ENCODE measurements around the gene PPM1K.
"Not testable (repeated sequence)": the region's sequence is repeated elsewhere in the genome, so short reads cannot be mapped to it uniquely, and the experiment has no call there.

The PPM1K gene

GRCh38 chr4:88284439-88285234, at the start of gene PPM1K:
PPM1K (minus strand) TSS chr4:88284561; CDS start chr4:88278583, 5,978 bp downstream.
- peak; percentile 94 for DNase-seq

GRCh38 chr4:88333741-88334405, 49.5 kb upstream of the PPM1K start:
- DNase-seq: no peak

- DNase-seq: no peak
Measured at GRCh38 chr4:88327665-88328064, 43.3 kb upstream of the PPM1K start.

GRCh38 chr4:88320780-88321373, 36.5 kb upstream of the PPM1K start:
- DNase-seq: no peak

- no peak for DNase-seq
Measured at GRCh38 chr4:88320224-88320779, 35.9 kb upstream of the PPM1K start.

- DNase-seq: no peak
Measured at GRCh38 chr4:88318751-88319350, 34.5 kb upstream of the PPM1K start.

GRCh38 chr4:88315460-88316017, 31.2 kb upstream of the PPM1K start:
- DNase-seq: no peak

- not testable (repeated sequence) for DNase-seq
Measured at GRCh38 chr4:88313088-88313624, 28.8 kb upstream of the PPM1K start.

GRCh38 chr4:88308587-88308986, 24.2 kb upstream of the PPM1K start:
- no peak for DNase-seq

- DNase-seq: no peak
Measured at GRCh38 chr4:88297725-88298454, 13.5 kb upstream of the PPM1K start.

- no peak for DNase-seq
Measured at GRCh38 chr4:88297212-88297516, 12.8 kb upstream of the PPM1K start.

- no peak for DNase-seq
Measured at GRCh38 chr4:88296413-88297211, 12.3 kb upstream of the PPM1K start.

- DNase-seq: no peak
Measured at GRCh38 chr4:88295656-88296055, 11.3 kb upstream of the PPM1K start.

GRCh38 chr4:88291003-88291402, 6.6 kb upstream of the PPM1K start:
- peak; percentile 64 for DNase-seq

GRCh38 chr4:88286897-88287296, 2.5 kb upstream of the PPM1K start:
- no peak for DNase-seq

- DNase-seq: no peak
Measured at GRCh38 chr4:88285235-88285653, 883 bp upstream of the PPM1K start.

- DNase-seq: no peak
Measured at GRCh38 chr4:88283661-88284438, 511 bp downstream of the PPM1K start.

- DNase-seq: no peak
Measured at GRCh38 chr4:88280228-88280795, 4.0 kb downstream of the PPM1K start.

- no peak for DNase-seq
Measured at GRCh38 chr4:88277711-88278225, 6.6 kb downstream of the PPM1K start.
